HTR-8/SVneo (cell line): ENCODE data around the gene DOK5.
"Not testable (repeated sequence)": the region's sequence is repeated elsewhere in the genome, so short reads cannot be mapped to it uniquely, and the experiment has no call there.

ENCODE experiments used
- DNase-seq: peaks from one replicate; pipeline ENCODE4 v3.0.0; 2011; ENCODE audit warnings: low spot score, mixed read lengths; ENCODE audit not compliant: insufficient read length
- FAIRE-seq: peaks from 2 replicates; lab custom pipeline; 2011; peaks lifted over from hg19 to GRCh38; lab: Jason Lieb, UNC

DOK5 gene

DNA sequence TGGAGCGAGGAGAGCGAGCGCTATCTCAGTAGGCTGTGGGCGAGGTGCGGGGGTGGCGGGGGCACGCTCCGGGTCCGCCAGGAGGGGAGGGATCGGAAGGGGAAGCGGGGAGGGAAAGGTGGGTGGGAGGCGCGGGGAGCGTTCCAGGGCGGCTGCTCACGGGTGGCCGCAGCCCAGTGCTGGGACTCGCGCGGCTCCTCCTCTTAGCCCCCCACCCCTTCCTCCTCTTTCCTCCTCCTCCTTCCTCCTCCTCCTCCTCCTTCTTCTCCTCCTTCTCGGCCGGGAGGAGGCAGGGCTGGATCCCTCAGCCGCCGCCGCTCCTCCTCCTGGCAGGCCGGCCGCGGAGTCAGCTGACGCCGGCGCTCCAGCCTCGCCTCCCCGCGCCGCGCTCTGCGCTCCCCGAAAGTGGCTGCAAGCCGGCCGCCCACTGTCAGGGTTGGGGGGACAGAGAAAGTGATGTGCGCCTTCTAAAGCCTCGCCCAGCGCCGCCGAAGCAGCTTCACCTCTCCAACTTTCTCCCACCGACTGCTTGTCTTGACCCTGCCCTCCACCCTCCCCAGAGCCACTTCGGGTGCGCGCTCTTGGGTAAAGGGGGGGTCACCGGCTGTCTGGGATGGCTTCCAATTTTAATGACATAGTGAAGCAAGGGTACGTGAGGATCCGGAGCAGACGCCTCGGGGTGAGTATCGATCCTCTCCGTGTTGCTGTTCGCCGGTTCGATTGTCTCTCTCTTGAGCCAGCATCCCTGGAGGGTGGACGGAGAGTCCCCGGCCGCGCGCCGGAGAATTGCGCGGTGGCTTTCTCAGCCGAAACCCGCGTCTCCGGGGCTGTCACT is at the start of gene DOK5:
DOK5 (plus strand) TSS at position 260 of the 835 bp plus-strand sequence; CDS start at position 614, 354 bp downstream.
- FAIRE-seq (no peak), DNase-seq (no peak)

DNA sequence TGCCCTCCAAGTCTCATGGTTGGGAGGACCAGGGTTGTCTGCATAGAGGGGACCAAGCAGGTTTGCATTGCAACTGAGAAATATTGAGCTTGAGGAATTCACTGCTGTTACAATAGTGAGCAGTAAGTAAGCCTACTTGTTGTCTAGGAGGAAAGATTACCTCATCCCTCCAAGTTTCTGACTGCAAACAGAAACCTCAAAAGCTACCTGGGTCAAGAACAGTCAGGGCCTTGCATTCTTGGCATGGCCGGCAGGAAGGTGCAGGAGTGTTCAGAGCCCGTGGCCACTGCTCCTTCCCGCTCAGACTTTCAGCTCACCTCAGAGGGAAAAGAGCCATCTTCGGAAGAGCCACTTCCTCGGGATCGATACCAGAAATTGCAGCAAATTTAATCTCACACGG is 46.0 kb upstream of the DOK5 start:
- no peak for DNase-seq
- no peak for FAIRE-seq

DNA sequence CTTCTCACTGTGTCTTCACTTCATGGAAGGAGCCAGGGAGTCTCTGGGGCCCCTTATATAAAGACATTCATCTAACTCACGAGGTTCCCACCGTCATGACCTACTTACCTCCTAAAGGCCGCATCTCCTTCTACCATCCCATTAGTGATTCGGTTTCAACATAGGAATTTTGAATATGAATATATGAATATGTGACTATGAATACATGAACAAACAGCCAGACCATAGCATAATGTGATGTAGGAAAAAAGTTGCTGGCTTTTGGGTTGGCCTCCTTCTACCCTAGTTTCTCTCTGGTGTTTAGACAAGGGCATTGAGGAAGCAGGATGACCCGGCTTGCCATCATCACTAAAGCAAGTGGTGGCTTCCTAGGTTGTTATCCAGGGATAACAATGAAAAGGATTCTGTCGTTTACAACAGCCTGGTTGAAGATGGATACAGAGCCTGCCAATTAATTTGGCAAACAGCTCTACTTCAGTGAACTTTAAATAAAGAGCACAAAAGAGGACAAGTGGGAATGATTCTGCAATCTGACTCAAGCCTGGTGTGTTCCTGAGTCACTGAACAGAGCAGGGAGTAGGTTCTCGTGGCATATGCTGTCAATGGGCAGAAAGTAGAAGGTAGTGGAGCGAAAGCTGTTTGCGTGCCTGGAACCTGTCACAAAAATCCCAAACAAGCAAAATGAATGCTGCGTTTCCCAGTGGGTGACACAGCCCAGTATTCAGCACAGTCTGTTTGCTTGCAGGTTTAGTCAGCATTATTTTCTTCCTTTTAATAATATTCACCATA is 44.0 kb upstream of the DOK5 start:
- DNase-seq (no peak), FAIRE-seq (peak; percentile 33)

DNA sequence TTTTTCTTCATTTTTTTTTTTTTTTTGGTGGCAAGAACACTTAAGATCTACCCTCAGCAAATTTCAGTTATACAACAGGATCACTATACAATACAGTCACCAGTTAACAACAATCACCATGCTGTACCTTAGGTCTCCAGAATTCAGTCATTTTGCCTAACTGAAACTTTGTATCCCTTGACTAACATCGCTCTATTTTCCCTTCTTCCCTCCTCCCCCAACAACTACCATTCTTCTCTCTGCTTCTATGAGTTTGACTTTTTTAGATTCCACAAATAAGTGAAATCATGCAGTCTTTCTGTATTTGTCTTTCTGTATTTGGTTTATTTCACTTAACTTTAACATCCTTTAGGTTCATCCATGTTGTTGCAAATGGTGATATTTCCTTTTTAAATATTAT is 42.4 kb upstream of the DOK5 start:
- DNase-seq: no peak
- FAIRE-seq: no peak

DNA sequence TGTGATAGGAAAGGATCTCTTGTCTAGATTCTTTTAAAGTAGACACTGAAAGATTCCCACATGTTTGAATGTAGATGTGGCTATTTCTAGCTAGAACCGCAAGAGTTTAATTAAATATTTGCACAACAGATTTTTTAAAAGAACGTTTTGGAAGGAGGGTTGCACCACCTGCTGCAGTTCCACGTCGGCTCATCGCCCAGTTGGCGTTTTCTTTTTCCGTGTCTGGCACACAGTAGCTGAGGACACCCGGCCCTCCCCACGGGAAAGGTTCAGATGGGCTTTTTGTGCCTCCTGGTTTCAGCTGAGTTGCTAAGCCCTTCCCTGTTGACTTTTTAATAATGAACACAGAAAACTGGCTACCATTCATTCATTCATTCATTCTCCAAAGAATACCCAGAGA is 41.8 kb upstream of the DOK5 start:
- DNase-seq (no peak), FAIRE-seq (no peak)

DNA sequence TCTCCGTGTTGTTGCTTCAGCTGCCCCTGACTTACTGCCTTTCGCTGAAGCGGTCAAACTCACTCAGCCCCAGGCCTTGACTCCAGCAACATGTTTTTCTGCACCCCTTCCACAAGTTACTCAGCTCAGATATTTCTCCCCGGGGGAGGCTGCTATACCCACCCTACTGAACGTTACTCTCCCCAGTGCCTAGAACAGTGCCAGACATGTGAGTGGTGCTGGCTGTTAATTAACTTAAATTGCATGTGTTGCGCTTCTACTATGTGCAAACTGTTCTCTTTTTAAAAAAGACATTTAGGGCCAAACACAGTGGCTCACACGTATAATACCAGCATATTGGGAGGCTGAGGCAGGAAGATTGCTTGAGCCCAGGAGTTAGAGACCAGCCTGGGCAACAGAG is 41.2 kb upstream of the DOK5 start:
- FAIRE-seq (no peak), DNase-seq (no peak)

DNA sequence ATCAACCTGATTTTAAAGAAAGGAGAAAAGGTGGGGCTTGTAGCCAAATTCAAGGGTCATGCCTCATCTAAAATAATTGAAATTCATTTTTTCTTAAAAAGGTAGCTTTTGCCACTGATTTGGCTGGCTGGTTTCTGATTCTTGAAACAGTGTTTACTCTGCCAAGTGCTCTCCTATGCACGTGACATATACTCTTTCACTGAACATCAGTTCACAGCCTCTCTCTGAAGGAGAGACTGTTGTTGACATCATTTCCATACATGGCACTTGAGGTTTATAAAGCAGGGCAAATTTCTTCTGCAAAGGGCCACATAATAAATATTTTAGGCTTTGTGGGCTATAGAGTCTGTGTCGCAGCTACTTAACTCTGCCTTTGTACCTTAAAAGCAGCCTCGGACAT is 40.4 kb upstream of the DOK5 start:
- DNase-seq (no peak), FAIRE-seq (no peak)

DNA sequence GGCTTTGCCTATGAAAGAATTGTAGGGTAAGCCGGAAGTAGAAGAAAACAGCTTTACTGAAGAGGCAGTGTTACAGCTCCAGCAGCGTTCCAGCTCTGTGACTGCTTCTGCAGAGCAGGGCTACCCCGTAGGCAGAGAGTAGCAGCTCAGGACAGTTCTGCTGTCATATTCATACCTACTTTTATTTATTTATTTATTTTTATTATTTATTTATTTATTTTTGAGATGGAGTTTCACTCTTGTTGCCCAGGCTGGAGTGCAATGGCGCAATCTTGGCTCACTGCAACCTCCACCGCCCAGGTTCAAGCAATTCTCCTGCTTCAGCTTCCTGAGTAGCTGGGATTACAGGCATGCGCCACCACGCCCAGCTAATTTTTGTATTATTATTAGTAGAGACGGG is 39.0 kb upstream of the DOK5 start:
- not testable (repeated sequence) for DNase-seq, FAIRE-seq

DNA sequence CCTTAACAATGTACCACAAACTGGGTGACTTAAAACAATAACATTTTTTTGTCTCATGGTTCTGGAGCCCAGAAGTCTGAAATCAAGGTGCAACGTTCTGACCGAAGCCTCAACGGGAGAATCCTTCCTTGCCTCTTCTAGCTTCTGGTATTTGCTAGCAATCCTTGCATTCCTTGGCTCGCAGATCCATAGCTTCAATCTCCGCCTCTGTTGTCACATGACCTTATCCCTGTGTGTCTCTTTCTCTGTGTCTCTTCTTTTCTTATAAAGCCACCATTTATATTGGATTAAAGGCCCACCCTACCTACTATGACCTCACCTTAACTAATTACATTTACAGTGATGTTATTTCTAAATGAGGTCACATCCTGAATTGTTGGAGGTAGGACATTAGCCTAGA is 37.2 kb upstream of the DOK5 start:
- FAIRE-seq (peak; percentile 69), DNase-seq (no peak)

DNA sequence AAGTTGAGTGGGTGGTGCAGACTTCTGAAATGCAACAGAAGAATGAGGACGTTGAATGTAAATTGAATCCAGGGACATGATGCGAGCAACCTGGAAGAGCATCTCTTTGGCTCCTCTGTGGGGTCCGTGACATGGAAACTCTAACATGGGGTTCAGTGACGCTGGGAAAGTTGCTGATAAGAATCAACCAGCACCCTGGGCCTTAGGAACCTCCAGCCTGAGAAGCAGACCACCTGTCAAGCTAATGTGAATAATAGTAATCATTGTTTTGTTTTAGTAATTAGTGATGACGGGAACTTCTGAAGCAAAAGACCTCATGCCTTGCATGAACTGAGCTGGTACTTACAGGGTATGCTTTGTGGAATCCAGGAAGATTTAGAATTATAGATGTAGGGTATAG is 25.2 kb upstream of the DOK5 start:
- DNase-seq (no peak), FAIRE-seq (no peak)

DNA sequence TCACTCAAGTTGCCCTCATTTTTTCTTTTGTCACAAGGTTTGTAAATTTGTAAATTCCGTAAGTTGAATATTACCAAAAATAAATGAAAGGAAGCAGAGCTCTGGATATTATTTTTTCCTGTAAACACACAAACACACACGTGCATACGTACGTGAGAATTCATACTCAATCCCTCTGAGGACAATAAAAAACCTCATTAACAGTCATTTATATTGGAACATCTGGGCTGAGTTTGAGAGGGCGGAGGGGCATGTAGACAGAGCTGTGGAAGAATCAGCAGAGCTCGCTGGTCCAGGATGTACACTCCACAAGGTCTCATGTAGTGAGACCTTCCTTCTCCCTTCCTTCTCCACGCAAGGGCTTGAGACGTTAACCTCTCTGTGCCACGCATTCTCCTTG is 24.2 kb upstream of the DOK5 start:
- DNase-seq (no peak), FAIRE-seq (no peak)

DNA sequence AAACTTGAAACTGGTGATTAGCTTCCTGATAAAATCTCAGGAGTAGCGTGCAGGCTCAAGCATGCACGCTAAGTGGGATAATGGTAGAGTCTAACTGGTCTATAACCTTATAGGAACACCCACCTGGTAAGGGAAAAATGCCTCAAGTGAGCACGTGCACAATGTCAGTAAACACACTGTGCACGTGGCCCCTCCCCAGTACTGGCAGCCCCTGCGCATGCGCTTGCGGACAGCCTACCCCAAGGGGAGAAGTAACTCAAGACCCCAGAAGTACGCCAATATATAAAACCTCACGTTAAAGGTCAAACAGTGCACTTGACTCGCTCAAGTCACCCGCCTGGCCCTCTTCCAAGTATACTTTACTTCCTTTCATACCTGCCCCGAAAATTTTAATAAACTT is 23.1 kb upstream of the DOK5 start:
- DNase-seq: no peak
- FAIRE-seq: no peak

DNA sequence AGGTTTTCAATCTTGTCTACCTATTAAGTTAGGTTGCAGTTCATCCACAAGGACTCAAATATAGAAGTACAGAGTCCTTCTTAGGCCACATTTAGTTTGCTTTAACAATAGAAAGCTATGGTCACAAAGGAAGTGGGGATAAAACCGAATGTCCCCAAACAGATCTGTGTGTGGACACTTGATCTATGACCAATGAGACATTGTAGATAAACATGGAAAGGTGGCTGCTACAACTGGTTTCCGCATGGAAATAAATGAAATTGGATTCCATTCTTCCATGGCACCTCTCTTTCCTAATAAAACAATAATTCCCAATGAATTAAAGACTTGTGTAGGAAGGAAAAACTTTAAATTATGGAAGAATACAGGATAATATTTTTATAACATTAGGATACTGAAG is 20.4 kb upstream of the DOK5 start:
- no peak for FAIRE-seq

DNA sequence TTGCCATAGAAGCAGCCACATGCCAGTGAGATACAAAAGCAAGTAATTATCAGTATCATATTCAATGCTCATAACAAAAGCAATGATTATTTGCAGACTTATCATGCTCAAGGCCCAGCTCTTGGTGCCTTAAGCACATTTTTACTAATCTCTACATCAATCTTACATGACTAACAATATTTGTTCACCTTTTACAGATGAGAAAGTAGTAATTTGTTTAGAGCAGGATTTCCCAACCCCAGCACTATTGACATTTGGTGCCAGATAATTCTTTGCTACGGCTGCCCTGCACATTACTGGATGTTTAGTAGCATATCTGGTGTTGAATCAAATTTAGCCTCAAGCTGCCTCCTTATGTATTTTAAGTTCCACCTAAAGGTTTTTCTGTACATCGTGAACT is 19.0 kb upstream of the DOK5 start:
- FAIRE-seq (peak; percentile 23), DNase-seq (no peak)

More for the DNA sequence above, 20.4 kb upstream of the DOK5 start:
- DNase-seq: no peak

DNA sequence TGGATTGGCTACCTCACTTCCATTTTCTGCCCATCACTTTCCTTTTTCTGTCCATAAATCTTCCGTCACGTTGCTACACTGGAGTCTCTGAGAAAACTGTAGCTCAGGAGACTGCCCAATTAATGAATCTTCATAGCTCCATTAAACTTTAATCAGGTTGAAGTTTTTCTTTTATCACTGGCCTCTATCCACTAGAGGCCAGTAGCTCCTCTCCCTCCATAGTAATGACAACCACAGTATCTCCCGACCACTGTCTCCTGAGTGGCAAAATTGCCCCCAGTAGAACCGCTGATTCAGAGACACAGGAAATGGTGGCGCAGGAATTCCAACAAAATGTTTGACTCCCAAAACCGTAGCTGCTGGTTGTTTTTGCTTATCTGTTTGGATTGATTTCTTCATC is 18.4 kb upstream of the DOK5 start:
- FAIRE-seq (no peak), DNase-seq (no peak)

DNA sequence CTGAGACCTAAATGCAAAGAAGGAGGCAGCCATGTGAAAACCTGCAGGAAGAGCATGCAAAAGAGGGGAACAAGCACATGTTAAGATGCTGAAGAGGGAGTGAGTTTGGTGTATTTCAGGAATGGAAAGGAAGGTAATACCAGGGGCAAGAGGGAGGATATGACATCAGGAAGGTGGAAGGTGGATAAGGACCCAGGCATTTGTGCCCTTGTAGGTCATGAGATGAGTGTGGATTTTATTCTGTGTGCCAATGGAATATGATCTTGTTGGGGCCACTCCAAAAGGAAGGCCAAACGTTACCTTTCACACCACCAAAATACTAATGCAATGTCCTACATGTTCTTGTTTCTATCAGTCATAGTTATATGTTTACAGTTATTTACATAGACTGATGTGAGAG is 17.2 kb upstream of the DOK5 start:
- DNase-seq (no peak), FAIRE-seq (peak; percentile 71)

DNA sequence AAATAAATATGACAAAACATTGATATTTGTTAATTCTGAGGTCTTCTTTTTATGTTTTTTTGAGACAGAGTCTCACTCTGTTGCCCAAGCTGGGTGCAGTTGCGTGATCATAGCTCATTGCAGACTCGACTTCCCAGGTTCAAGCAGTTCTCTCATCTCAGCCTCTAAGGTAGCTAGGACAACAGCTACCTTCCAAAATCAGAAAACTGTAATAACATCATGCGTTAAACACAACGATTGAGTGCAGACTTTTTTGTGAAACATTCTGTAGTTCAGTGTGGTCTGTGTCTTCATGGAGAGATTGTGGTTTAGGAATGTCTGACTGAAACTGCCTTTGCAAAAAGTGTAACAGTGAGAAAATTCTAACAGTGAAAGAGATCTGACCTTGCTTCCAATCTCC is 16.1 kb upstream of the DOK5 start:
- peak; percentile 83 for FAIRE-seq

DNA sequence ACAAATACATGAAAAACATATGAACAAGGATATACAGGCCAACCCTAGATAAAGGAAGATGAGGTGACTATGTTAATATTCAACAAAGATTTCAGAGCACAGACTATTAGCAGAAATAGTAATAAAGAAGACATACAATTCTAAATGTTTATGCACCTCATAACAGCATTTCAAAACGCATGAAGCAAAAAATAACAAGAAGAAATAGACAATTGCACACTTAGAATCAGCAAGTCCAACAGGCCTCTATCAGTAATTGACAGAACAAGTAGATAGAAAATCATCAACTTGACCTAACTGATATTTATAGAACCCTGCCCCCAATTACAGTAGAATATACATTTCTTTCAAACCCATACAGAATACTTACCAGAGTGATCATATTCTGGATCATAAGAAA is 11.4 kb upstream of the DOK5 start:
- FAIRE-seq: no peak
- DNase-seq: no peak

More for the DNA sequence above, 16.1 kb upstream of the DOK5 start:
- no peak for DNase-seq

DNA sequence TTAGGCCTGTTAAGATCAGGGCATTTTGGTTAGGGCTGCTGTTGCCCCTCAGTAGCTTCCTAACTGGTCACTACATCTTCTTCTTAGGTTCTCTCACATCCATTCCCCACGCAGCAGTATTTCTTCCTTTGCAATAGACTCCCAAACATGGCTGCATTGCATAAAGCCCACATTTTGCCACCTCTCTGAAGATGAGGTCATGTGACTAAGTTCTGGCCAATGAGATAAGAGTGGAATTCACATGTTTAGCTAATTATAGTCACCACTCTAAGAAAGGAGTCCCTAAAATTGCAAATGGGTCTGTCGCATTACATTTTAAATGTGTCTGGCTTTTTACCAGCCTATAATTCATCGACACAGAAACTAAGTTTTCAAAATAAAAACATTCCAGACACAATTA is 9.3 kb upstream of the DOK5 start:
- FAIRE-seq: peak; percentile 9
- no peak for DNase-seq

DNA sequence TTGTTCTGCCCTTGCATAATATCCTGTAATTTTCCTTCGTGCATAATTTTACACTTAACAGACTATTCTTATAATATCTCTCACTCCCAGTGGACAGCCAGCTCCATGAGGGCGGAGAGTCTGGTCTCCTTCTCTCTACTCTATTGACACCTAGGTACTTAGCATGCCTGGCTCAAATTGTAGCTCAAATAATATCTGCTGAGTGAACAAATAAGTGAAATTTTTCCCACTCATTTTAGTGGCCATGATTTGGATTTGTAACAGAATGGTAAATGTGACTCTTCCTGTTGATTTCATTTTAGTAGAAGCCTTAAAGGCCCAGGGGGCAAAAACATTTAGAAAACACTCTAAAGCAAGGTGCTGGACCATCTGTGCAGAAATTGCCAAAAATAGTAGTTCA is 7.8 kb upstream of the DOK5 start:
- DNase-seq (no peak), FAIRE-seq (no peak)

DNA sequence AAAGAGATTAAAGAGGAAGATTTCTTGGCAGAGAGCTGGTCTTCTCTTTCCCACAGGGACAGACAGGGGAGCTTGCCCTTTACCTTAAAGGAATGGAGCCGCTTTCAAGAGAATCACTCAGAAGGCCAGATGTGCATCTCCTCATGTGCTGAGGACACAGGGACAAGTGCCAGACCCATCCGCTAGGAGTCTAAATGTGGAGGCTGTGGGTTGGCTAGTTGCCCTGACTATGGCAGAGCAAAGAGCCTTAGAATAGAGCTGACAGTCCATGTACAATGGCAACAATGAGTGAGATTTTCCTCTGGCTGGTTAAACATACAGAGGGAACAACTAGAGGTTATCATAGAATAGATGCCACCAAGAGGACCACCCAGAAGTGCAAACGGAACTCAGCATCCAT is 7.3 kb upstream of the DOK5 start:
- FAIRE-seq (peak; percentile 76), DNase-seq (no peak)

DNA sequence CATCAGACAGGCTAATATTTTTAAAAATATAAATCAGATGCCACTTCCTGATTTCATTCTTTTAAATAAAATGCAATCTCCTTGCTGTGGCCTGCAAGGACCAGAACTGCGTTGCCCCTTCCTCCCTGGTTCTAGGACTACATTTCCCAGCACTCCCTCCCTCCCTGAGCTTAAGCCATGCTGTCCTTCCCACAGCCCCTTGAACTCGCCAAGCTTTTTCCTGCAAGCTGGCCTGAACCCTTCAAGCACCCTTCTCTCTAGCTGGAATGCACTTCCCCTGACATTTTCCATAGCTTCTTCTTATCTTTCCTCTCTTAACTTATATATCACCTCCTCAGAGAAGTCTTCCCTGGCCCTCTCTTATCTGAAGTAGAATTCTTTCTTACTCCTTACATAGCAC is 6.1 kb upstream of the DOK5 start:
- DNase-seq: no peak
- FAIRE-seq: no peak
